Renal cortical epithelial cell (primary cell): ENCODE results near the gene FGFBP1. TPM values are rescaled to one million over a fixed set of nuclear protein-coding genes. Genes with fewer than 3 reads are reported as not detected.
A peak's percentile ranks its signal among the peaks of the same experiment; 100 is the strongest.

Experiments
- DNase-seq: peaks from one replicate; pipeline ENCODE4 v3.0.0-alpha.2; 2011; ENCODE audit warnings: low read depth
- total RNA-seq: library from RNA; depleted of rRNA; stranded (reverse); fragments of >200 nt; gene quantifications from 2 replicates; pipeline ENCODE4 v1.2.3, GENCODE V29; 2014

The FGFBP1 gene
- total RNA-seq, result 0.50 and 19.1 TPM in 2 replicates

GRCh38 chr4:15938640-15939039 is at the start of gene FGFBP1:
TSS of gene FGFBP1 (minus strand) at chr4:15938740. CDS start at chr4:15936632, 2,108 bp downstream.
- no peak for DNase-seq

GRCh38 chr4:15988222-15988621 is 49.7 kb upstream of the FGFBP1 start:
- DNase-seq, result no peak

- no peak for DNase-seq
Measured at GRCh38 chr4:15986907-15987306, 48.4 kb upstream of the FGFBP1 start.

GRCh38 chr4:15983610-15984009 is 45.1 kb upstream of the FGFBP1 start:
- DNase-seq, result no peak

- DNase-seq, result peak; percentile 68
Measured at GRCh38 chr4:15982842-15983524, 44.4 kb upstream of the FGFBP1 start.

- DNase-seq, result peak; percentile 19
Measured at GRCh38 chr4:15976456-15977447, 38.2 kb upstream of the FGFBP1 start.

GRCh38 chr4:15971068-15971801 is 32.7 kb upstream of the FGFBP1 start:
- no peak for DNase-seq

GRCh38 chr4:15968551-15969300 is 30.2 kb upstream of the FGFBP1 start:
- DNase-seq, result no peak

- DNase-seq, result no peak
Measured at GRCh38 chr4:15965325-15965724, 26.8 kb upstream of the FGFBP1 start.

- DNase-seq, result no peak
Measured at GRCh38 chr4:15964159-15964558, 25.6 kb upstream of the FGFBP1 start.

GRCh38 chr4:15963576-15963975 is 25.0 kb upstream of the FGFBP1 start:
- DNase-seq, result no peak

GRCh38 chr4:15963001-15963451 is 24.5 kb upstream of the FGFBP1 start, which contains the start of gene FGFBP2:
TSS of gene FGFBP2 (minus strand) at chr4:15963175. CDS start at chr4:15963129, 46 bp downstream.
- DNase-seq, result peak; percentile 35

- DNase-seq, result no peak
Measured at GRCh38 chr4:15961781-15962510, 23.4 kb upstream of the FGFBP1 start.

GRCh38 chr4:15958562-15958961 is 20.0 kb upstream of the FGFBP1 start:
- DNase-seq, result no peak

GRCh38 chr4:15956179-15956850 is 17.8 kb upstream of the FGFBP1 start:
- DNase-seq, result peak; percentile 72

- no peak for DNase-seq
Measured at GRCh38 chr4:15955670-15956069, 17.1 kb upstream of the FGFBP1 start.

GRCh38 chr4:15953625-15954024 is 15.1 kb upstream of the FGFBP1 start:
- DNase-seq, result peak; percentile 22

GRCh38 chr4:15951781-15952180 is 13.2 kb upstream of the FGFBP1 start:
- DNase-seq, result no peak

GRCh38 chr4:15948826-15949225 is 10.3 kb upstream of the FGFBP1 start:
- DNase-seq, result no peak

- no peak for DNase-seq
Measured at GRCh38 chr4:15947684-15948083, 9.1 kb upstream of the FGFBP1 start.
